GM21717 (cell line): Measurements from ENCODE around the gene NOXO1.
A peak's percentile ranks its signal among the peaks of the same experiment; 100 is the strongest.
"Not testable (repeated sequence)": the region's sequence is repeated elsewhere in the genome, so short reads cannot be mapped to it uniquely, and the experiment has no call there.

Experiments
- ATAC-seq: cut with Tn5 transposase; IDR thresholded peaks from one replicate; pipeline ENCODE4 v1.9.1; 2021; ENCODE audit warnings: mild to moderate bottlenecking, moderate library complexity; ENCODE audit not compliant: unreplicated experiment

The NOXO1 gene

GRCh38 chr16:1963806-1964505 is 17.3 kb downstream of the NOXO1 start:
- peak; percentile 5 for ATAC-seq

- ATAC-seq: not testable (repeated sequence)
These were observed 18.8 kb downstream of the NOXO1 start for GRCh38 chr16:1962161-1963153.

GRCh38 chr16:1961651-1962067 is 19.6 kb downstream of the NOXO1 start:
- no peak for ATAC-seq

GRCh38 chr16:1960665-1961630 is 20.3 kb downstream of the NOXO1 start:
- no peak for ATAC-seq

GRCh38 chr16:1959269-1960039 is 21.8 kb downstream of the NOXO1 start, which contains the start of gene NDUFB10:
Gene NDUFB10 (plus strand): TSS chr16:1959538. CDS start chr16:1959625, 87 bp downstream.
- ATAC-seq: no peak

GRCh38 chr16:1958715-1959268 is 22.5 kb downstream of the NOXO1 start:
- no peak for ATAC-seq

DNA sequence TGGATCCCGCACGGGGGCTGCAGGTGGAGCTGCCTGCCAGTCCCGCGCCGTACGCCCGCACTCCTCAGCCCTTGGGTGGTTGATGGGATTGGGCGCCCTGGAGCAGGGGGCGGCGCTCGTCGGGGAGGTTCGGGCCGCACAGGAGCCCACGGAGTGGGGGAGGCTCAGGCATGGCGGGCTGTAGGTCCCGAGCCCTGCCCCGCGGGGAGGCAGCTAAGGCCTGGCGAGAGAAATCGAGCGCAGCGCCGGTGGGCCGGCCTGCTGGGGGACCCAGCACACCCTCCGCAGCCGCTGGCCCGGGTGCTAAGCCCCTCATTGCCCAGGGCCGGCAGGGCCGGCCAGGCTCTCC is 23.2 kb downstream of the NOXO1 start:
- not testable (repeated sequence) for ATAC-seq

DNA sequence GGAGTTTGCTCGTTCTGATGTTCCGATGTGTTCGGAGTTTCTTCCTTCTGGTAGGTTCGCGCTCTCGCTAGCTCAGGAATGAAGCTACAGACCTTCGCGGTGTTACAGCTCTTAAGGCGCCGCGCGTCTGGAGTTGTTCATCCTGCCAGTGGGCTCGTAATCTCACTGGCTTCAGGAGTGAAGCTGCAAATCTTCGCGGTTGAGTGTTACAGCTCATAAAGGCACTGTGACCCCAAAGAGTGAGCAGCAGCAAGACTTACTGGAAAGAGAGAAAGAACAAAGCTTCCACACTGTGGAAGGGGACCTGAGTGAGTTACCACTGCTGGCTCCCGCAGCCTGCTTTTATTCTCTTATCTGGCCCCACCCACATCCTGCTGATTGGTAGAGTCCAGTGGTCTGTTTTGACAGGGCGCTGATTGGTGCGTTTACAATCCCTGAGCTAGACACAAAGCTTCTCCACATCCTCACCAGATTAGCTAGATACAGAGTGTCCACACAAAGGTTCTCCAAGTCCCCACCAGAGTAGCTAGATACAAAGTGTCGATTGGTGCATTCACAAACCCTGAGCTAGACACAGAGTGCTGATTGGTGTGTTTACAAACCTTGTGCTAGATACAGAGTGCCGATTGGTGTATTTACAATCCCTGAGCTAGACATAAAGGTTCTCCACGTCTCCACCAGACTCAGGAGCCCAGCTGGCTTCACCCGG is 23.7 kb downstream of the NOXO1 start:
- not testable (repeated sequence) for ATAC-seq

- no peak for ATAC-seq
These were observed 27.5 kb downstream of the NOXO1 start for GRCh38 chr16:1953734-1954133.

DNA sequence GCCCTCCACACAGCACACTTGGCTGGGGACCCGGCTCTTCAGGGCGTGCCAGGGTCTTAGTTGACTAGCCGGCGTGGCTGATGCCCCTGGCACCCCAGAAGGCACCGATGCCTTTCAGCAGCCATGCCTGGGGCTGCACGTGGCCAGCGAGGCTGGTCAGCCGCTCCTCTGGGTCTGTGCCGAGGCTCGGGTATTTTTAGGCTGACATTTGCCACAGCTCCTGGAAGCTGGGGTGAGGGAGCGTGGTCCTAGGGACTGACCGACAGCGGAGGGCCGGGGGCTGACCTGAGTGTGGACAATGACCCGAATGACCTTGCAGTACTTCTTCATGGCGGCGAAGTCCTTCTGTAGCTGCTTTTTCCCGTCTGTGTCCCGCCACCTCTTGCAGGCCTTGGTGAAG is 30.7 kb downstream of the NOXO1 start:
- no peak for ATAC-seq

GRCh38 chr16:1950047-1950446 is 31.2 kb downstream of the NOXO1 start:
- ATAC-seq: no peak

- ATAC-seq: no peak
These were observed 31.8 kb downstream of the NOXO1 start for GRCh38 chr16:1949507-1949906.

GRCh38 chr16:1947369-1947670 is 33.9 kb downstream of the NOXO1 start:
- no peak for ATAC-seq

DNA sequence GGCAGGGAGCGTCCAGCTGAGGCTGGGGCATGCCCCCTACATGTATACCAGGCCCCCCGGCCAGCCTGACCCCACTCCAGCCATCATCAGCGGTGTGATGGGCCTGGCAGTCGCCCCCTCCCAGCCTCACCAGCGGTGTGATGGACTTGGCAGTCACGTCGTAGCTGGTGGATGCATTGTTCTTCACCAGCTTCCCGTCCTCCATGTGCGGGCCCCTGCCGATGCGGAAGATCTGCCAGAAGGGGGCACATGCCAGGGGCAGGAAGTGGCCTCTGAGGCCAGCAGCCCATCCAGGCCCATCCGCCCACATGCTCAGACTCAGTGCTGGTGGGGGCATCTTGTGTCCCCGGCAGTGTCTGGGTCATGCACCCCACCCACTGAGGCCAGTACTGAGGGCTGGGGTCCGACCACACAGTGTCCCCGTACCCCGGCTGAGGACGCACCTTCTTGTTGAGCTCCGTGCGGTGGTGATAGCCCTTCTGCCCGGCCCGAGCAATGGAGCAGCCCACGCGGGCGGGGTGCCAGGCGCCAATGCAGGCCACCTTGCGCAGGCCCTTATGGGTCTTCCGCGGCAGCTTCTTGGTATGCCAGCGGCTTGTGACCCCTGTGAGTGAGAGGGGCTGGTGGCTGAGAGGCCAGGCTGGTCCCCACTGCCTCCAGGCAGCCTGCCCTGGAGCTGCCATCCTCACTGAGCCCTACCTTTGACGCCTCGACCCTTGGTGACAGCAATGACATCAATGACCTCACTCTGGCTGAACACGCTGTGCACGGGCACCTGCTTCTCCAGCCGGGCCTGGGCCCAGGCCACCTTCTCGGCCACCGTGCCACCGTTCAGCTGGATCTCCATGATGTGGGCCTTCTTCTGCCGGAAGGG is 34.5 kb downstream of the NOXO1 start:
- no peak for ATAC-seq

DNA sequence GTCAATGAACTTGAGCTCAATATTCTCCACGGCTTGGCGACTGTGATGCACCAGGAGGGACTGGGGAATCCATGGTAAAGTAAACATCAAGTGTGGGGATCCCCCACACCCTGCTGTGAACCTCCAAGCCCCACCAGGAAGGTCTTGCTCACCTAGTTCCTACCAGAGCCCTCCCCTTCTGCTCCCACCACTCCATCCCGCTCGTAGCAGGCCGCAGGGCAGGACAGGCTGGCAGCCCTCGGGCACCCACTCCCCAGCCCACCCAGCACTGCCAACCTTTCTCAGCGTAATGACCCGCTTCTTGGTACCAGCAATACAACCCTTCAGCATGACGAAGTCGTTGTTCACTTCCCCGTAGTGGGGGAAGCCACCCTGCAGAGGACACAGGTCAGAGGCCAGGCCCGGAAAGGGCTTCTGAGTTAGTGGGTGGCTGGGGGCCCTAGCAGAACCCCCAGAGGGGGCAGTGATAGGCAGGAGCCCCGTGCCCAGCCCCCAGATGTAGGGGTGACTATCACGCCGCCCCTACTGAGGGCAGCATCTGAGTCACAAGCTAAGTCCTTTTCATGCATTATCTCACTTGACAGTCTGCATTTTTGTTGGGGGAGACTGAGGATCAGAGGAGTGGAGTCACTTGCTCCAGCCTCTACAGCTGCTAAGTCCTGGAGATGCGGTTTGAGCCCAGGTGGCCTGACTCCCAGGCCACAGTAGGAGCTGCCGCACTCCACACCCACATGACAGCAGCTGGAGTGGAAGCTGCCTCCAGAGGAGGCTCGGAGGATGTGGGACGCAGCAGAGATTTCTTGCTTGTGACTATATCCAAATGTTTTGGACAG is 35.5 kb downstream of the NOXO1 start:
- ATAC-seq: no peak

- ATAC-seq: no peak
These were observed 36.6 kb downstream of the NOXO1 start for GRCh38 chr16:1944612-1945199.
